ES-I3 (cell line): ENCODE measurements around the gene NOD2.

Experiments used
- H3K36me3 ChIP-seq: 2 replicates; pipeline ENCODE4 v1.6.1; 2013; ENCODE audit warnings: mild to moderate bottlenecking, low read length, control low read depth, moderate library complexity; ENCODE audit not compliant: insufficient read depth
- H3K4me1 ChIP-seq: 2 replicates; pipeline ENCODE4 v1.6.1; 2013; ENCODE audit warnings: mild to moderate bottlenecking, control low read depth, low read length; ENCODE audit not compliant: insufficient read depth
- H3K9ac ChIP-seq: 2 replicates; pipeline ENCODE4 v1.6.1; 2013; ENCODE audit warnings: low read depth, mild to moderate bottlenecking, low read length, moderate library complexity
- H3K9me3 ChIP-seq: 2 replicates; pipeline ENCODE4 v1.6.1; 2013; ENCODE audit warnings: mild to moderate bottlenecking, low read length, moderate library complexity; ENCODE audit not compliant: control insufficient read depth, insufficient read depth

Gene NOD2

GRCh38 chr16:50724306-50724705 lies 30.9 kb downstream of the NOD2 start:
- Histone ChIP-seq H3K4me1 (no peaks in the 10 kb centered on the region), H3K36me3 (no peaks in the 10 kb centered on the region), H3K9ac (no peak overlapping the region), H3K9me3 (no peaks in the 10 kb centered on the region)

GRCh38 chr16:50731130-50731988 lies 38.0 kb downstream of the NOD2 start:
- H3K36me3 ChIP-seq = no peaks in the 10 kb centered on the region
- no peak overlapping the region for H3K9ac ChIP-seq
- H3K4me1 ChIP-seq = 0 out of 2 replicates have a peak, but pooled peaks cover 2% of the 10 kb centered on the region
- H3K9me3 ChIP-seq = no peaks in the 10 kb centered on the region

- Histone ChIP-seq H3K9ac (no peak overlapping the region), H3K9me3 (no peaks in the 10 kb centered on the region), H3K36me3 (no peaks in the 10 kb centered on the region), H3K4me1 (0 out of 2 replicates have a peak, but pooled peaks cover 2% of the 10 kb centered on the region)
These were observed 38.8 kb downstream of the NOD2 start for GRCh38 chr16:50731989-50732832.

DNA sequence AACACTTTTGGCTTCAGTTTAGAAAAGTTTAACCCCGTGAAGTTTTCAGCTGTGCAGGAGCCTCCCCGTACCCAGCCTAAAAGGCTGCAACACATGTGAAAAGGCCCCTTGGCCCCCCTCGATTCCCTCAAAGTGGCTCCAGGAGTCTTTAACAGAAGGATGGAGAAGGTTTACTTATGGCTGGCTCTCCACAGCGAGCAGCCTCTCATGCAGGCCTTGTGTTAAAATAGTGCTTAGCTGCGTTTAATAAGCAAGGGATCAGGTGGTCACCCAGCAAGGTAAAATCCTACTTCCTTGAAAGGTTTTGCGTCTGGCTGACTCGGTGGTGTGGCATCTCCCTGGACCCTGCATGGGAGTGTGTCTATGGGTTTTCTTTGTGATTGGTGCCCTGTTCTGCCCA lies 40.1 kb downstream of the NOD2 start:
- Histone ChIP-seq H3K4me1 (0 out of 2 replicates have a peak, but pooled peaks cover 2% of the 10 kb centered on the region), H3K36me3 (no peaks in the 10 kb centered on the region), H3K9me3 (no peaks in the 10 kb centered on the region), H3K9ac (no peak overlapping the region)

- Histone ChIP-seq H3K9ac (no peak overlapping the region), H3K36me3 (no peaks in the 10 kb centered on the region), H3K4me1 (0 out of 2 replicates have a peak, but pooled peaks cover 2% of the 10 kb centered on the region)
These were observed 42.3 kb downstream of the NOD2 start for GRCh38 chr16:50735629-50736122.

GRCh38 chr16:50736448-50736847 lies 43.0 kb downstream of the NOD2 start:
- H3K9me3 ChIP-seq = no peaks in the 10 kb centered on the region
- H3K4me1 ChIP-seq = 0 out of 2 replicates have a peak, but pooled peaks cover 2% of the 10 kb centered on the region
- no peaks in the 10 kb centered on the region for H3K36me3 ChIP-seq
- H3K9ac ChIP-seq = no peak overlapping the region

More at GRCh38 chr16:50735629-50736122, 42.3 kb downstream of the NOD2 start:
- H3K9me3 ChIP-seq = no peaks in the 10 kb centered on the region

- Histone ChIP-seq H3K9me3 (no peaks in the 10 kb centered on the region), H3K36me3 (no peaks in the 10 kb centered on the region), H3K4me1 (0 out of 2 replicates have a peak, but pooled peaks cover 2% of the 10 kb centered on the region), H3K9ac (no peak overlapping the region)
These were observed 44.1 kb downstream of the NOD2 start for GRCh38 chr16:50737420-50737959.

DNA sequence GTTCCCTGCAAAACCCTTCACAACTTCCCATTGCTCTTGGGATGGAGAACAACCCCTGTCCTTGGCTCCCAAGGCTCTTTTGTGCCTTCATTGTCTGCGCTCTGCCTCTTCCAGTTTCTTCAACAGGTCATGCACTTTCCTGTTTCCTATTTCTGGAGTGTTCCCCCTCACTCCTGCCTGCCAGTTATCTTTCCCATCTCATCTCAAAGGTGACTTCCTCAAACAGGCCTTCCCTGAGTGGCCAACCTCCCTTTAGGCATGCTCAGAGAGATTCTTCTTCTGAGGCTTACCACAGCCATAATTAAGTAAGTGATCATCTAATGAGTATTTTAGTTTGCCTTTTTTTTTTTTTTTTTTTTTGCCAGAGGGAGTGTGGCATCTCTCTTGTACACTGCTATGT lies 45.6 kb downstream of the NOD2 start:
- no peak overlapping the region for H3K9ac ChIP-seq
- H3K36me3 ChIP-seq = no peaks in the 10 kb centered on the region
- peaks cover 8% of the 10 kb centered on the region; the same call in 1 of the 2 replicates for H3K4me1 ChIP-seq
- H3K9me3 ChIP-seq = no peaks in the 10 kb centered on the region

DNA sequence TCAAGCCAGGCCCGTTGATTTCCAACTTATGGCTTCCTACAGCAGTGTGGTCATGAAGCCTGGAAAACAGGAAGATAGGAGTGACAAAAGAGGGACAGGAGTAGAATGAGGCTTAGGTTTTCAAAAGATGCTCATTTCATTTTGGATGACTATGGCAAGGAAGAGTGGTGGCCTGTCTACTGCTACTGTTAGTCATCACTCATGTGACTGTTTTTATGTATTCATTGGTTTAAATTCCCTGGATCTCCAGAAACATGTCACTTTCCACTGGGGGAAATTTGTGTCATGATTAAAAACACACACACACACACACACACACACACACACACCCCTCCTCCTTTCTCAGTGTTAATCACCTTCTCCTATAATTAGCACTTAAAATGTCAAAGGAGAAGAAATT lies 47.3 kb downstream of the NOD2 start:
- H3K9ac ChIP-seq = no peak overlapping the region
- no peaks in the 10 kb centered on the region for H3K9me3 ChIP-seq
- peaks cover 15% of the 10 kb centered on the region; the same call in 1 of the 2 replicates for H3K4me1 ChIP-seq
- H3K36me3 ChIP-seq = no peaks in the 10 kb centered on the region

GRCh38 chr16:50741225-50741780 lies 47.9 kb downstream of the NOD2 start:
- Histone ChIP-seq H3K9ac (peak overlapping the region; percentile 57; the same call in 1 of the 2 replicates), H3K9me3 (no peaks in the 10 kb centered on the region), H3K36me3 (no peaks in the 10 kb centered on the region), H3K4me1 (peaks cover 15% of the 10 kb centered on the region; the same call in 1 of the 2 replicates)

DNA sequence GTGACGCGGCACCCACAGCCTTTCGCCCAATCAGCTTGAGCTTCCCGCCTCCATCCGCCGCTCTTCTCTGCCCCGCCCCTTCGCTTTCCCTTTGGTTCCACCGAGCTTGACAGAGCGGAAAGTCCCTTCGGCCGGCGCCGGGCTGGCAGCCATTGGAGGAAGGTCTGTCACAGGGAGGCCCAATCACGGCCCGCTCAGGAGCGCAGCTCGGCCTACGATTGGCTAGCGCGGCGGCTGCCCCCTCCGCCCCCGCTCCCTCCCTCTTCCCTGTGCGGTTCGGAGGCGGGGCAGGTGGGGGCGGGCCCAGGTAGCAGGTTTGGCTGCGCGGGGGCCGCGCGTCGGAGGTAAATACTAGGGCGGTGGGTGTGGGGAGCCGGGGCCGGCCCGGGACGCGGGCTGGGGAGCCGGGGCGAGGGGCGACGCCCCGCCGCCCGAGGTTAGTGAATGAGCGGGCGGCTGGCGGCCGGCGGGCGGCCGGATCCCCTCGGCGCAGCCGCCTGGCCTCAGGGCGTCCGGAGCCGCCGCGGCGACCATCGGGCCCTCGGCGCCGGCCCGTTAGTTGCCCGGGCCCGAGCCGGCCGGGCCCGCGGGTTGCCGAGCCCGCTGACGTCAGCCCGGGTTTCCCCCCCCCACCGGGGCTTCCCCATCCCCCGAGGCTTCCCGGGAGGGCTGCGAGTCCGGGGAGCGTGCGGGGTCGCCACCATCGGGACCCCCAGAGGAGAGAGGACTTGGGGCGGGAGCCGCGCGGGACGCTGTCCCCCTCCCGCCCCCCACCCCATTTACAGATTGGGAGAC lies 48.6 kb downstream of the NOD2 start, which contains the start of gene CYLD:
CYLD (plus strand) TSS at position 306 of the 795 bp plus-strand sequence. CDS start 7,613 bp downstream, outside the sequence.
- Histone ChIP-seq H3K36me3 (no peaks in the 10 kb centered on the region; the same call in 1 of the 2 replicates), H3K9ac (peak within 1 kb of the TSS; percentile 64), H3K9me3 (no peaks in the 10 kb centered on the region), H3K4me1 (peaks cover 15% of the 10 kb centered on the region; the same call in 1 of the 2 replicates)

DNA sequence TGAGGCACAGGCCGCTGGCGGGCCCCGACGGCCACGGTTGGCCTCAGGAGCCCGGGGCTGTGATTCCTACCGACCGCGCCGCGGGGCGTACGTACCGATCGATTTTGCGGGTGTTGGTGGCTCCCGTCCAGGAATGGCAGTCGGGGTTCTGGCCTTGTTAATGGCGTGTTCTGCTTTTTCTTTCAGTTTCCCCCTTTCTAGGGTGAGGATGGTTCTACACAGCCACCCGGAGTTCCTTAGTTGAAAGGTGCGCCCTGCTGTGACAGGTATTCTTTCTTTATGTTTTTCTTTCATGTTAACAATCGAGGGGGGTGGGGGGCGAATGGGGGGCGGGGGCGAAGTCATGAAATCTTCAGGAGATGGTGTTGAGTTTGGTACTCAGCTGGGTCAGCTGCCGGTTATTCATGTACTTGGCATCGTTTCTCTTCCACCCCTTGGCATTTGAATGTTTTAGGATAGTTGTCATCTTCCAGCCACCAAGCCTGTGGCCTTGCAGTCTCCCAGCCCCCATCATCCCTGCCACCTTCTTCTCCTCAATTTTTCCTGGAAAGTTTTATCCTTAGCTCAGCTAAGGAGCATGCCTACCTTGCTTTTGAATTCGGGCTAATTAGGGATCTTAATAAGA lies 49.3 kb downstream of the NOD2 start:
- Histone ChIP-seq H3K4me1 (peaks cover 15% of the 10 kb centered on the region; the same call in 1 of the 2 replicates), H3K9me3 (no peaks in the 10 kb centered on the region), H3K9ac (peak overlapping the region; percentile 64), H3K36me3 (no peaks in the 10 kb centered on the region; the same call in 1 of the 2 replicates)
